Measurements from ENCODE around the gene UNC13D.
"Not testable (repeated sequence)": the region's sequence is repeated elsewhere in the genome, so short reads cannot be mapped to it uniquely, and the experiment has no call there.

The UNC13D gene

DNA sequence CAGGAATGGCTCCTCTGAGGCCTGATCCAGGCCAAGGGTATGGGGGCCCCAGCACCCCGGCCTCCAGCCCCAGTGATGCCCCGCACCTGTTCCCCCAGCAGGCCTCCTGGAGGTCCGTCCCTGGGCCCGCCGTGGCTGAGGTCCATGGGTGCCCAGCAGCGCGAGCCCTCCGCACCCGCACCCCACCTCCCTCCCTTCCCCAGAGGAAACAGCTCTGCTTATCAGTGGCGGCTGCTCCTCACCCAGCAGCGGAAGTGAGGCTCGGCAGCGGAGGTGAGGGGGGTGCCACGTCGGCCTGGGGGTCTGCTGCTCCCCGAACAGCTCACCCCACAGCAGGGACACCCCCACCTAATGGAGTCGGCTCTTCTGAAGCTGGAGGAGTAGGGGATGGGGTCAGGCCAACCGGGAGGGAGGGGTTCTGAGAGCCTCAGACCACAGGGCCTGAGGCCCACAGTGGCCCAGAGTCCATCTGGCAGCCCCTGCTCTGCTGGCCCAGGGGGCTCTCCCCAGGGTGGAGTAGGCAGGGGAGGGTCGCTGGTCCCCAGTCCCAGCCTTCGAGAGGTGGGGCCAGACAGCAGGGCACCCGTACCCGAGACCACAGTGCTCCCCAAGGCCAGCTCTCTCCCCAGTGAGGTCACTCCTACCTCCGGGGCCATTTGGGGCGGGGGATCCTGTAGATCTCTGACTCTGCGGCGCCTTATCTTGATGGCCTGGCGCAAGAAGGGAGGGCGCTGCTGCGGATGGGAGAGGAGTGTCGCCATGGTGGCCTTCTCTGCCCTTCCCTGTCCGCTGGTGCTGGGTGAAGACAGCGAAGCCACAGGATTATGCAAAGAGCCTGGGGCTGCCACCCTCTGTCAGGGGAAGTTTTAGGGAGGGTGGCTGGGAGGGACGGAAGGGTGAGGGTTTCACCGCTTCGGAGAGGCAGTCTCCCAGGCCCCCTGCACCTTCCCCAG is at the start of gene UNC13D:
UNC13D (minus strand) TSS at position 828 of the 953 bp plus-strand sequence; CDS start at position 761, 67 bp downstream.
- no peak for DNase-seq

- no peak for DNase-seq
Measured at GRCh38 chr17:75893305-75894048, 49.3 kb upstream of the UNC13D start.

DNA sequence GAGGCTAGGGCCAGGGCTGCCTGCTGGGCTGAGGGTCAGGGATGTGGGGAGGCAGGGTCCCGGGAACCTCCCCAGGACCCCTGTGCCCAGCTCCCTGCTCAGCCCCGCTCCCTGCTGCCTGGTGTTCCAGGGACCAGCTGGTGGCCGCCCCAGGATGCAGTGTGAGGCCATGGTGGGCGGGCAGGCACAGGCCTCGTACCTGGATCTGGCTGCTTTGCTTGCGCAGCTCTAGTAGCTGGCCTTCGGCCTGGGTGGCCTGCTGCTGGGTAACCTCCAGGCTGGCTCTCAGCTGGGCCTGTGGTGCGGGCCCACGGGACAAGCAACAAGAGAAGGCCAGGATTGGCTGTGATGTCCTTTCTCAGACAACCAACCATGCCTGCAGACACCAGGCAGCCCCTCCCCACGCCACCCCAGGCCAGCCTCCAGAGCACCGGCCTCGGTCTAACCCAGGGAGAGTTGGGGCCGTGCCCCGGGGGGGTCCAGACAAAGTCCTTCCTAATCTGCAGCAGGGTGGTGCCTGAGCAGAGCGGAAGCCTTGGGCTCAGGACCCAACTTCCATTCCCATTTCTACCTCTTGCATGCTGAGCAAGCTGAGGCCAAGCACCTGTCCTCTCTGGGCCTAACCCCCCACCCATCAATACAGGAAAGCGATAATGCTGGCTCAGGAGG is 48.5 kb upstream of the UNC13D start:
- no peak for DNase-seq

DNA sequence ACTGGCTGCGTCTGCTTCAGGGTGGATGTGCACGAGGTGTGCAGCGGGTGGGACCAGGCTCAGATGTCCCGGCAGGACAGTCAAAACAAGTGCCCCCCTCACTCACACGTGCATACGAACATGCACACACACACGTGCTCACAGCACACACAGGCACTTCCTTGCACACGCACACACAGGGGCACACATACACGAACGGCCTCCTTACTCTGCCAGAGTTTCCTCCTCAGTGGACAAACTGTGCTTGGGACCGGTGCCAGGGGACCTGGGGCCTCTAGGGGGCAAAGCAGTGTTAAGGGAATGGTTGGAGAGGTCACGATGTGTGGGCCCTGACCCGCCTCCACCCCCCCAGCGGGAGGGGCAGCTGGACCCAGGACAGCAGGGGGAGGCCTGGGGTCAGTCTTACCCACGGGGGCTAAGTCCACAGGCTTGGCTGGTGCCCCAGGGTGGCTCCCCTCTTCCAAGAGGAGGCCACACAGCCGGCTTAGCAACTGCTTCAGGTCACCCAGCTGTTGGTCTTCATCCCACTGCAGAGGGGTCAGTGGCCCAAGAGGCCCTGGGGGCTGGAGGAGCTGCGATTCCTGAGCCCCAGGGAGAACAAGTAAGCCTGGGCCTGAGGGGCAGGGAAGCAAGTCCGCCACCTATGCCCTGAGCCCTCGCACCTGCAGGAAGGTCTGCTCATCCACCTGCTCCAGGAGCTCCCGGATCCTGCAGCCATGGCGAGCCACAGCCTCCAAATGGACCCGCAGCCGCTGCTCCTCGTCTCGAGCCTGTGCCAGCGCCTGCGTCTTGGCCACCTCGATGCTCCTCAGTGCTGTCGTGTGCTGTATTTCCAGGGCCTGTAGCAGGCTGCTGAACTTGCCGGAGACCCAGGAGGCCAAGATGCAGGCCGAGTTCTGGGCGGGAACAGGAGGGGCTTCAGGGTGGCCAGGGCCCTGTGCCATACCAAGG is 47.7 kb upstream of the UNC13D start:
- no peak for DNase-seq

- no peak for DNase-seq
Measured at GRCh38 chr17:75891022-75891604, 46.9 kb upstream of the UNC13D start.

DNA sequence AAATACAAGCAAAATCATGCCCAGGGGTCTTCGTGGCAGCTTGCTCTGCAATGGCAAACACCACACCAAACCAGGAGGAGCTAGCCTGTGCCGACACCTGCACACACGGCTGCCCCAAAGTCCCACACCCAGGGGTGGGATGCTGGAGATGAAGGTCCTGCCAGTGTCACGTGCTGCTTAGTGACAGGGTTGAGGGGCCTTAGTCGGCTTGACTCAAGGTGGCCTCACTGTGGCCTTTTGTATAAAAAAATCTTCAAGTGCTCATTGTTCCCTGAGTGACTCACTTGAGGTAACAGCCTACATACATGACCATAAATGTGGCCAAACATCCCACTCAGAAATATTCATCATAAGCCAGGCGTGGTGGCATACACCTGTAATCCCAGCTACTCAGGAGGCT is 45.2 kb upstream of the UNC13D start:
- DNase-seq, result no peak

DNA sequence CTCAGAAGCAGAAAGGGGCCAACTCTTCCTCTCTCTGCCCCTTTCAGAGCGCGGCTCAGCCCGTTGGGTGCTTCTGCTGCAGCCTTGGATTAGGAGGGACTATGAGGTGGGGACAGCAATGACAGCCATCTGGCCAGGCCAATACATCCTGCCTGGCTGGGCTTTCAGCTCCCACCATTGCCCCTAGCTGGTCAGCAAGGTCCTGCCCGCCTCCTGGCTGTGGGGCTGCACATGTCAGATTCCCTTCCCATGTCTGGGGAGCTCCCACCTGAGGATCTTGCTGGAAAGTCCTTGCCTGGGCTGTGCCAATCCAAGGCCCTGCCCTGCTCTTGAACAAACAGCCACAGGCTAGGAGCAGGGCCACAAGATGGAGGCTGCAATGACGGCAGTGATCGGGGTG is 44.3 kb upstream of the UNC13D start:
- DNase-seq, result no peak

DNA sequence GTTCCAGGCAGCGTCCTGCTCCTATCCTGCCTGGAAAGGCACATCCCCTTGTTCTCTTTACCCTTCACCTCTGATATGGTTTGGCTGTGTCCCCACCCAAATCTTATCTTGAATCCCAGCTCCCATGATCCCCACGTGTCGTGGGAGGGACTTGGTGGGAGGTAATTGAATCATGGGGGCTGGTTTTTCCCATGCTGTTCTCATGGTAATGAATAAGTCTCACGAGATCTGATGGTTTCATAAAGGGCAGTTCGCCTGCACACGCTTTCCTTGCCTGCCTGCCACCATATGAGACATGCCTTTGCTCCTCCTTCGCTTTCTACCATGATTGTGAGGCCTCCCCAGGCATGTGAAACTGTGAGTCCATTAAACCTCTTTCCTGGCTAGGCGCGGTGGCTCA is 41.7 kb upstream of the UNC13D start:
- not testable (repeated sequence) for DNase-seq

GRCh38 chr17:75885431-75885830 is 41.2 kb upstream of the UNC13D start:
- DNase-seq, result no peak

GRCh38 chr17:75881678-75882454 is 37.7 kb upstream of the UNC13D start:
- no peak for DNase-seq

DNA sequence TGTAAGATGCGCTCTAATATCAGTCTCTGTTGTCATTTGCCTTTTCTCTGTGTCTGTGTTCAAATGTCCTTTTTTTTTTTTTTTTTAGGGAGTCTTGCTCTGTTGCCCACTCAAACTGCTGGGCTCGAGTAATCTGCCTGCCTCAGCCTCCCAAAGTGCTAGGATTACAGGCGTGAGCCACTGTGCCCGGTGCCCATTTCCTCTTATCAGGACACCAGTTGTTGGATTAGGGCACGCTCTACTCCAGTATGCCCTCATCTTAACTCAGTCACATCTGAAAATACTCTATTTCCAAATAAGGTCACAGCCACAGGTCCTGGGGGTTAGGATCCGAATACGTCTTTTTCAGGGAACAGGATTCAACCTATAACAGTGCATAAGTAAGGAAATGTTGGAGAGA is 36.1 kb upstream of the UNC13D start:
- no peak for DNase-seq

GRCh38 chr17:75878174-75878998 is 34.2 kb upstream of the UNC13D start, which contains the start of gene TRIM47:
TRIM47 (minus strand) TSS chr17:75878581; CDS start chr17:75878548, 33 bp downstream.
- DNase-seq, result no peak

DNA sequence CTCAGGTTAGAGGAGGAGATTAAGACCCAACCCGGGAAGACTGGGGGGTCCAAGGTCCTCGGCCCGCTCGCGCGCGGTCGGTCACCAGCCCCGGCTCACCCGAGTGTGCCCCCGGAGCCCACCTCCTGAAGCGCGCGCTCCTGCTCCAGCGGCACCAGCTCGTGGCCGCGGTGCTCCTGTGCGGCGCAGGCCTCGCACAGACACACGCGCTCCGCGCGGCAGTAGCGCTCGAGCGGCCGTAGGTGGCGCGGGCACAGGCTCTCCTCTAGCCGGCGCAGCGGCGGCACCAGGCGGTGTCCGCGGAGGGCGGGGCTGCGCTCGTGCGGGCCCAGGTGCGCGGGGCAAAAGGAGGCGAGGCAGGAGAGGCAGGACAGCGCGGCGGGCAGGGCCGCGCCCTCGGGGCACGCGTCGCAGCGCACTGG is 33.6 kb upstream of the UNC13D start:
- DNase-seq, result no peak

GRCh38 chr17:75876938-75877751 is 32.9 kb upstream of the UNC13D start:
- DNase-seq, result no peak

GRCh38 chr17:75876190-75876937 is 32.2 kb upstream of the UNC13D start:
- DNase-seq, result no peak

DNA sequence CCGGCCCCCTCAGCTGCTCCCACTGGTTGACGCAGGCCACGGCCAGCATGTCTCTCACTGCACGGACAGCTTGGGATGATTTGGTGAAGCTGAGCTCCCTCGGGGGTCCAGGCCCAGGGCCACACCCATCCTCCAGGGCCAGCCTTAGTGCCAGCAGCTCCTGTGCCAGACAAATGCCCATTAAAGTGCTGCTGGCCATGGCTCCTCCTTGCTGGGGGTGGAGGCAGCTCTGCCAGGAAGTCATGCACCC is 31.7 kb upstream of the UNC13D start:
- peak; percentile 63 for DNase-seq

GRCh38 chr17:75875182-75875939 is 31.2 kb upstream of the UNC13D start:
- DNase-seq, result no peak

Measured in NCI-H1436 treated with DMSO at 0.1 percent for 48 hours (cell line).